ENCODE measurements around the gene BDNF.

- TF ChIP-seq, protein P1, sequence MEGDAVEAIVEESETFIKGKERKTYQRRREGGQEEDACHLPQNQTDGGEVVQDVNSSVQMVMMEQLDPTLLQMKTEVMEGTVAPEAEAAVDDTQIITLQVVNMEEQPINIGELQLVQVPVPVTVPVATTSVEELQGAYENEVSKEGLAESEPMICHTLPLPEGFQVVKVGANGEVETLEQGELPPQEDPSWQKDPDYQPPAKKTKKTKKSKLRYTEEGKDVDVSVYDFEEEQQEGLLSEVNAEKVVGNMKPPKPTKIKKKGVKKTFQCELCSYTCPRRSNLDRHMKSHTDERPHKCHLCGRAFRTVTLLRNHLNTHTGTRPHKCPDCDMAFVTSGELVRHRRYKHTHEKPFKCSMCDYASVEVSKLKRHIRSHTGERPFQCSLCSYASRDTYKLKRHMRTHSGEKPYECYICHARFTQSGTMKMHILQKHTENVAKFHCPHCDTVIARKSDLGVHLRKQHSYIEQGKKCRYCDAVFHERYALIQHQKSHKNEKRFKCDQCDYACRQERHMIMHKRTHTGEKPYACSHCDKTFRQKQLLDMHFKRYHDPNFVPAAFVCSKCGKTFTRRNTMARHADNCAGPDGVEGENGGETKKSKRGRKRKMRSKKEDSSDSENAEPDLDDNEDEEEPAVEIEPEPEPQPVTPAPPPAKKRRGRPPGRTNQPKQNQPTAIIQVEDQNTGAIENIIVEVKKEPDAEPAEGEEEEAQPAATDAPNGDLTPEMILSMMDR (conservative IDR thresholded peaks at IDR 0.05), result no peak
- no peak for TF ChIP-seq ZFX (IDR thresholded peaks at IDR 0.05)
Measured at GRCh38 chr11:27719546-27719925, 19.3 kb upstream of the BDNF start.

All from C4-2B (cell line).